K562 (cell line): Measurements from ENCODE around the gene PPP2R2D. TPM values are rescaled to one million over a fixed set of nuclear protein-coding genes. Genes with fewer than 3 reads are reported as not detected.

ENCODE experiments used
- ATAC-seq: fragments of 200-7000 bp; cut with Tn5 transposase; 3 replicates; pipeline ENCODE4 v1.9.1; 2020; ENCODE audit warnings: moderate library complexity
- BruUV-seq: library from RNA; stranded (reverse); fragments of 400-500 nt; replicated peaks from 2 replicates; lab custom pipeline; 2021; lab: Mats Ljungman, UMichigan
- CTCF ChIA-PET: fragments of 300-600 bp; formaldehyde crosslinking; extraction: SDS; loops from one replicate; lab custom pipeline; 2021; ENCODE audit warnings: low intra/inter-chr PET ratio; lab: Yijun Ruan, JAX
- POLR2A ChIA-PET: fragments of 300-600, 350-650 bp; sonication (Branson Sonifier 250); formaldehyde crosslinking; extraction: SDS; loops from one replicate; lab custom pipeline; 2021; ENCODE audit warnings: antibody characterized with exemption, inconsistent platforms; lab: Yijun Ruan, JAX
- DNase-seq, 4 experiments: peaks; one replicate each; pipeline versions ENCODE4 v3.0.0 to v3.0.0-alpha.2; 2011 to 2018; ENCODE audit warnings: low spot score in 3 of 4, mixed read lengths in 3 of 4; ENCODE audit errors: extremely low read depth in 1 of 4
- FAIRE-seq: peaks from 2 replicates; lab custom pipeline; 2011; peaks lifted over from hg19 to GRCh38; lab: Jason Lieb, UNC
- H2AFZ ChIP-seq: 2 replicates; pipeline ENCODE4 v1.6.0; 2011; ENCODE audit warnings: low read depth, low read length, control low read depth, inconsistent platforms
- H3K27ac ChIP-seq: fragments of 200-600 bp; 3 replicates; pipeline ENCODE4 v1.8.0; 2011; ENCODE audit warnings: low read depth, mild to moderate bottlenecking, control low read depth, inconsistent platforms, low read length, moderate library complexity, mixed read lengths; ENCODE audit errors: extremely low read depth
- H3K27me3 ChIP-seq, 2 experiments: fragments of 300-600 bp in 1 of 2; 2 replicates in 1 of 2; 3 replicates in 1 of 2; pipeline versions ENCODE4 v1.6.0 to v1.8.0; 2011; ENCODE audit warnings: inconsistent platforms in 2 of 2, low read length in 2 of 2, mild to moderate bottlenecking in 1 of 2, mixed read lengths in 1 of 2, moderate library complexity in 1 of 2; ENCODE audit not compliant: control insufficient read depth in 2 of 2, insufficient read depth in 2 of 2
- H3K36me3 ChIP-seq: fragments of 300-600 bp; 3 replicates; pipeline ENCODE4 v1.8.0; 2011; ENCODE audit warnings: mild to moderate bottlenecking, low read length, inconsistent platforms; ENCODE audit not compliant: control insufficient read depth, insufficient read depth
- H3K4me1 ChIP-seq, 2 experiments: fragments of 200-600 bp in 1 of 2; replicated peaks in 1 of 2; 2 replicates in 1 of 2; 3 replicates in 1 of 2; pipeline versions ENCODE4 v1.5.1 to v1.8.0; 2011; ENCODE audit warnings: inconsistent platforms in 2 of 2, low read length in 2 of 2, mild to moderate bottlenecking in 1 of 2, mixed read lengths in 1 of 2, moderate library complexity in 1 of 2; ENCODE audit not compliant: control insufficient read depth in 2 of 2, insufficient read depth in 2 of 2
- H3K4me2 ChIP-seq: 2 replicates; pipeline ENCODE4 v1.6.1; 2011; ENCODE audit warnings: low read length, control low read depth, inconsistent platforms, mixed read lengths; ENCODE audit not compliant: insufficient read depth
- H3K4me3 ChIP-seq: fragments of 200-600 bp; sonication (generic), shearing (Covaris generic); 2 replicates; pipeline ENCODE4 v1.5.1; 2016; ENCODE audit warnings: control low read depth, inconsistent platforms
- H3K79me2 ChIP-seq: fragments of 200-600 bp; 3 replicates; pipeline ENCODE4 v1.8.0; 2011; ENCODE audit warnings: low read length, inconsistent platforms; ENCODE audit not compliant: control insufficient read depth, insufficient read depth
- H3K9ac ChIP-seq, 2 experiments: 2 replicates each; pipeline versions ENCODE4 v1.6.0 to v1.6.1; 2011; ENCODE audit warnings: low read depth in 2 of 2, low read length in 2 of 2, control low read depth in 1 of 2, inconsistent platforms in 1 of 2, mild to moderate bottlenecking in 1 of 2, mixed read lengths in 1 of 2; ENCODE audit not compliant: insufficient read depth in 1 of 2
- H3K9me1 ChIP-seq: one replicate; pipeline ENCODE4 v1.6.0; 2011; ENCODE audit warnings: inconsistent platforms, mild to moderate bottlenecking, low read length, moderate library complexity; ENCODE audit not compliant: control insufficient read depth, insufficient read depth
- H3K9me3 ChIP-seq: replicated peaks from 2 replicates; pipeline ENCODE4 v1.5.1; 2011; ENCODE audit warnings: low read depth, low read length, inconsistent platforms; ENCODE audit not compliant: control insufficient read depth, insufficient read depth
- H4K20me1 ChIP-seq: replicated peaks from 2 replicates; pipeline ENCODE4 v1.6.1; 2011; ENCODE audit warnings: low read length, inconsistent platforms, mixed read lengths; ENCODE audit not compliant: control insufficient read depth, insufficient read depth
- ATF3 ChIP-seq, 2 experiments: fragments of 450-650 bp in 1 of 2; sonication (generic) in 1 of 2; formaldehyde crosslinking in 1 of 2; IDR thresholded peaks in 1 of 2; conservative IDR thresholded peaks in 1 of 2; 2 replicates each; pipeline versions ENCODE4 v1.6.1 to v1.8.1; 2016 to 2023; ENCODE audit warnings: mild to moderate bottlenecking in 2 of 2, moderate library complexity in 2 of 2, inconsistent platforms in 1 of 2, missing genetic modification reagents in 1 of 2
- BMI1 ChIP-seq: fragments of 150-350 bp; IDR thresholded peaks from 2 replicates; pipeline ENCODE4 v1.6.1; 2014; ENCODE audit warnings: low read length
- CBX3 ChIP-seq, 2 experiments: IDR thresholded peaks; 1 replicate in 1 of 2; 2 replicates in 1 of 2; pipeline ENCODE4 v1.6.1; 2012; ENCODE audit warnings: inconsistent platforms in 2 of 2, low read length in 2 of 2, borderline replicate concordance in 1 of 2, control low read depth in 1 of 2
- E2F6 ChIP-seq, 2 experiments: IDR thresholded peaks; 2 replicates each; pipeline ENCODE4 v1.6.1; 2011; ENCODE audit warnings: borderline replicate concordance in 1 of 2, control low read depth in 1 of 2, low read depth in 1 of 2, low read length in 1 of 2, mild to moderate bottlenecking in 1 of 2, mixed read lengths in 1 of 2, moderate library complexity in 1 of 2; ENCODE audit not compliant: insufficient read depth in 1 of 2, insufficient read length in 1 of 2, poor library complexity in 1 of 2, severe bottlenecking in 1 of 2; ENCODE audit errors: extremely low read depth in 1 of 2
- ELK1 ChIP-seq: sonication (generic); formaldehyde crosslinking; IDR thresholded peaks from 2 replicates; pipeline ENCODE4 v1.8.1; 2022; ENCODE audit warnings: missing genetic modification reagents
- FOXJ3 ChIP-seq: sonication (generic); formaldehyde crosslinking; IDR thresholded peaks from 2 replicates; pipeline ENCODE4 v1.4.0; 2020; ENCODE audit warnings: mild to moderate bottlenecking, missing genetic modification reagents
- HDAC2 ChIP-seq: fragments of 450-650 bp; IDR thresholded peaks from 2 replicates; pipeline ENCODE4 v1.6.1; 2016; ENCODE audit warnings: mild to moderate bottlenecking
- MTA3 ChIP-seq: fragments of 450-650 bp; formaldehyde crosslinking; IDR thresholded peaks from 2 replicates; pipeline ENCODE4 v1.6.1; 2017; ENCODE audit warnings: mild to moderate bottlenecking, borderline replicate concordance
- NFATC3 ChIP-seq: fragments of 450-650 bp; IDR thresholded peaks from 2 replicates; pipeline ENCODE4 v1.6.1; 2017; ENCODE audit warnings: mild to moderate bottlenecking
- PTBP1 ChIP-seq: fragments of 200-400 bp; formaldehyde crosslinking; IDR thresholded peaks from 2 replicates; pipeline ENCODE4 v1.6.1; 2017; ENCODE audit warnings: low read depth, low read length
- RUNX1 ChIP-seq: sonication (generic); IDR thresholded peaks from 2 replicates; pipeline ENCODE4 v1.6.1; 2016; ENCODE audit warnings: antibody characterized with exemption, low read depth
- SMAD1 ChIP-seq: fragments of 150-350 bp; IDR thresholded peaks from 2 replicates; pipeline ENCODE4 v1.6.1; 2014; ENCODE audit warnings: low read length, low read depth; ENCODE audit not compliant: partially characterized antibody
- TCFL5 ChIP-seq: fragments of 250-450 bp; sonication (Bioruptor Pico); conservative IDR thresholded peaks from 2 replicates; pipeline ENCODE4 v1.6.1; 2021; ENCODE audit warnings: mild to moderate bottlenecking, moderate library complexity, matching md5 sums
- ZBTB43 ChIP-seq: sonication (generic); formaldehyde crosslinking; IDR thresholded peaks from 2 replicates; pipeline ENCODE4 v1.8.0; 2023; ENCODE audit warnings: mild to moderate bottlenecking, missing genetic modification reagents
- ZNF253 ChIP-seq: fragments of 250-450 bp; sonication (Bioruptor Pico); conservative IDR thresholded peaks from 2 replicates; pipeline ENCODE4 v1.6.1; 2021; ENCODE audit warnings: mild to moderate bottlenecking
- ZNF354B ChIP-seq: fragments of 250-450 bp; sonication (Bioruptor Pico); IDR thresholded peaks from 2 replicates; pipeline ENCODE4 v1.4.0; 2020
- ZNF766 ChIP-seq: fragments of 200-800 bp; sonication (Bioruptor generic); conservative IDR thresholded peaks from 2 replicates; pipeline ENCODE4 v1.6.1; 2016; ENCODE audit warnings: missing genetic modification characterization, missing compliant biosample characterization
- WGBS: fragments of 100-300 bp; shearing (Covaris generic); methylation state at CpG from one replicate; pipeline ENCODE4 v1.1.6; 2016; ENCODE audit warnings: low coverage, mixed read lengths; ENCODE audit not compliant: insufficient coverage; ENCODE audit errors: missing lambda C conversion rate; 5-methylcytosine and 5-hydroxymethylcytosine counted together
- in situ Hi-C: fragments of 300-500 bp; cut with MboI; formaldehyde crosslinking; loops from 4 replicates; pipeline ENCODE4 v1.15.0; 2018; ENCODE audit warnings: inconsistent platforms, mixed read lengths
- intact Hi-C: fragments of 100-400 bp; cut with micrococcal nuclease; formaldehyde crosslinking; loops from 2 replicates; pipeline ENCODE4 v1.14.2; 2022
- polyA plus RNA-seq, 8 experiments: library from polyadenylated mRNA; depleted of rRNA in 4 of 8; stranded (reverse) in 5 of 8; unstranded in 3 of 8; fragments of >200 nt; fragmentation: Nextera tagmentation in 2 of 8; fragmentation: Illumina TruSeq in 1 of 8; extraction: Ambion mirVana in 2 of 8; extraction: Trizol in 1 of 8; gene quantifications; 2 replicates each; pipeline versions ENCODE4 v1.2.1 to v1.2.3, GENCODE V29; 2011 to 2014; ENCODE audit warnings: inconsistent platforms in 1 of 8, missing spikeins in 1 of 8
- total RNA-seq, 7 experiments: library from RNA; depleted of rRNA in 6 of 7; stranded (reverse); fragments of >200 nt in 6 of 7; fragmentation: Illumina TruSeq in 2 of 7; extraction: Trizol in 2 of 7; gene quantifications; 2 replicates each; pipeline versions ENCODE4 v1.2.1 to v1.2.3, GENCODE V29; 2011 to 2021; ENCODE audit warnings: low replicate concordance in 1 of 7

PPP2R2D gene
- total and polyA plus RNA-seq, 9 of the 15 experiments (the other 6 are each of a cell fraction or from before 2014, with no cell fraction given), result 1.9 to 37.0 (median 26.8) TPM

- TF ChIP-seq ZNF253 (CRISPR knock-in tag) (no peak), BMI1 (no peak), CBX3 (IDR thresholded peaks at IDR 0.05; ENCODE audit: borderline replicate concordance in 1 of 2, low read length in 2 of 2) (no peak)
These were observed 74.2 kb downstream of the PPP2R2D start (continued) for GRCh38 chr10:131975003-131975402.

- peaks cover 90% of the 10 kb centered on the region for H3K79me2 ChIP-seq
- CTCF ChIA-PET, result no interaction called here
- 89% methylated on average over 4 of the region's 10 CpGs for WGBS
- H3K4me1 ChIP-seq, result peaks cover 22 to 25% of the 10 kb centered on the region in 2 experiments; a peak in 4 of 5 replicates
- intact Hi-C loops (no loop called here), in situ Hi-C loops (no loop called here)
- H3K27ac ChIP-seq, result no peak overlapping the region
- no TSS peak for BruUV-seq
- DNase-seq (no peak), FAIRE-seq (no peak), ATAC-seq (no peak)
- H3K4me3 ChIP-seq, result no peak overlapping the region
- no peaks in the 10 kb centered on the region for H3K9me3 ChIP-seq
- H4K20me1 ChIP-seq, result peaks cover 53% of the 10 kb centered on the region
- H2AFZ ChIP-seq, result no peak overlapping the region
- H3K9ac ChIP-seq, result no peak overlapping the region
- POLR2A ChIA-PET, result interaction anchor here (0.7 kb wide), 1 partner anchor 14 kb away, joined by 4 read pairs; no protein-coding TSS in a partner anchor
- peaks cover 77% of the 10 kb centered on the region for H3K36me3 ChIP-seq
- no peaks in the 10 kb centered on the region for H3K27me3 ChIP-seq
- H3K4me2 ChIP-seq, result no peak overlapping the region
- H3K9me1 ChIP-seq, result peaks cover 4% of the 10 kb centered on the region
- TF ChIP-seq ZBTB43 (CRISPR knock-in tag) (no peak), ZNF354B (CRISPR knock-in tag) (no peak), E2F6 (IDR thresholded peaks at IDR 0.05; ENCODE audit: borderline replicate concordance in 1 of 2, extremely low read depth in 1 of 2, insufficient read depth in 1 of 2, insufficient read length in 1 of 2, low read depth in 1 of 2, low read length in 1 of 2, poor library complexity in 1 of 2, severe bottlenecking in 1 of 2) (no peak), MTA3 (no peak), NFATC3 (no peak), ATF3 (IDR thresholded peaks at IDR 0.05) (no peak), ATF3 (CRISPR knock-in tag; conservative IDR thresholded peaks at IDR 0.05) (no peak), PTBP1 (no peak), FOXJ3 (CRISPR knock-in tag) (no peak), ELK1 (CRISPR knock-in tag) (no peak), SMAD1 (no peak), ZNF766 (no peak), HDAC2 (no peak), RUNX1 (no peak), TCFL5 (CRISPR knock-in tag) (no peak)
These were observed 75.0 kb downstream of the PPP2R2D start for GRCh38 chr10:131975796-131976195.
